Activated CD4-positive, alpha-beta T cell treated with anti-CD3 and anti-CD28 coated beads for 4 hours (primary cell): ENCODE data around the gene SCNN1A.

Source experiments
- DNase-seq, 2 donors: peaks; one replicate each; pipeline ENCODE4 v3.0.0-alpha.2; 2020

SCNN1A gene

GRCh38 chr12:6383572-6384498 is 8.5 kb upstream of the SCNN1A start, which contains the start of gene LTBR:
Gene LTBR, plus strand, starts transcription at chr12:6384162. Its CDS starts 197 bp downstream, at chr12:6384359.
- DNase-seq = no peak

GRCh38 chr12:6382982-6383381 is 7.6 kb upstream of the SCNN1A start:
- DNase-seq = no peak

GRCh38 chr12:6382371-6382770 is 7.0 kb upstream of the SCNN1A start:
- no peak for DNase-seq

GRCh38 chr12:6380141-6381121 is 5.1 kb upstream of the SCNN1A start:
- DNase-seq = no peak

GRCh38 chr12:6378709-6379472 is 3.5 kb upstream of the SCNN1A start:
- DNase-seq = no peak

- DNase-seq = no peak
These were observed 2.3 kb upstream of the SCNN1A start for GRCh38 chr12:6377667-6377994.

- no peak for DNase-seq
These were observed 1.7 kb upstream of the SCNN1A start for GRCh38 chr12:6376870-6377666.

- DNase-seq = no peak
These were observed 911 bp upstream of the SCNN1A start for GRCh38 chr12:6376079-6376869.

GRCh38 chr12:6374786-6375160 is 590 bp downstream of the SCNN1A start:
- no peak for DNase-seq

GRCh38 chr12:6374028-6374785 is 1.2 kb downstream of the SCNN1A start:
- no peak for DNase-seq

- DNase-seq = no peak
These were observed 2.2 kb downstream of the SCNN1A start for GRCh38 chr12:6373022-6373787.

- DNase-seq = no peak
These were observed 2.9 kb downstream of the SCNN1A start for GRCh38 chr12:6372403-6373003.

GRCh38 chr12:6370994-6371754 is 4.2 kb downstream of the SCNN1A start:
- DNase-seq = no peak

GRCh38 chr12:6370576-6370935 is 4.8 kb downstream of the SCNN1A start:
- DNase-seq = no peak

GRCh38 chr12:6369916-6370575 is 5.3 kb downstream of the SCNN1A start:
- no peak for DNase-seq

- DNase-seq = no peak
These were observed 6.3 kb downstream of the SCNN1A start for GRCh38 chr12:6368906-6369525.
